Effector memory CD4-positive, alpha-beta T cell (primary cell): Measurements from ENCODE around the gene UBE2D2.
A peak's percentile ranks its signal among the peaks of the same experiment; 100 is the strongest.
"Not testable (repeated sequence)": the region's sequence is repeated elsewhere in the genome, so short reads cannot be mapped to it uniquely, and the experiment has no call there.

ENCODE experiments used
- DNase-seq, 3 donors: peaks; one replicate each; pipeline ENCODE4 v3.0.0-alpha.2; 2020
- H3K27ac ChIP-seq: 2 replicates; pipeline ENCODE4 v1.7.0; 2013; ENCODE audit warnings: mild to moderate bottlenecking, low read length, moderate library complexity; ENCODE audit not compliant: insufficient read depth, poor library complexity, severe bottlenecking
- H3K27me3 ChIP-seq: replicated peaks from 2 replicates; pipeline ENCODE4 v1.7.0; 2013; ENCODE audit warnings: mild to moderate bottlenecking, low read length; ENCODE audit not compliant: insufficient read depth, control insufficient read depth, poor library complexity, severe bottlenecking
- H3K36me3 ChIP-seq: 2 replicates; pipeline ENCODE4 v1.7.0; 2013; ENCODE audit warnings: mild to moderate bottlenecking, low read length, moderate library complexity; ENCODE audit not compliant: control insufficient read depth, insufficient read depth
- H3K4me1 ChIP-seq: 2 replicates; pipeline ENCODE4 v1.7.0; 2013; ENCODE audit warnings: low read length, mild to moderate bottlenecking; ENCODE audit not compliant: control insufficient read depth, insufficient read depth, poor library complexity, severe bottlenecking
- H3K4me3 ChIP-seq: 2 replicates; pipeline ENCODE4 v1.7.0; 2013; ENCODE audit warnings: low read length, low read depth, mild to moderate bottlenecking; ENCODE audit not compliant: insufficient read depth, poor library complexity, severe bottlenecking
- H3K9me3 ChIP-seq: 2 replicates; pipeline ENCODE4 v1.7.0; 2013; ENCODE audit warnings: mild to moderate bottlenecking, low read length, moderate library complexity; ENCODE audit not compliant: control insufficient read depth

Gene UBE2D2

DNA sequence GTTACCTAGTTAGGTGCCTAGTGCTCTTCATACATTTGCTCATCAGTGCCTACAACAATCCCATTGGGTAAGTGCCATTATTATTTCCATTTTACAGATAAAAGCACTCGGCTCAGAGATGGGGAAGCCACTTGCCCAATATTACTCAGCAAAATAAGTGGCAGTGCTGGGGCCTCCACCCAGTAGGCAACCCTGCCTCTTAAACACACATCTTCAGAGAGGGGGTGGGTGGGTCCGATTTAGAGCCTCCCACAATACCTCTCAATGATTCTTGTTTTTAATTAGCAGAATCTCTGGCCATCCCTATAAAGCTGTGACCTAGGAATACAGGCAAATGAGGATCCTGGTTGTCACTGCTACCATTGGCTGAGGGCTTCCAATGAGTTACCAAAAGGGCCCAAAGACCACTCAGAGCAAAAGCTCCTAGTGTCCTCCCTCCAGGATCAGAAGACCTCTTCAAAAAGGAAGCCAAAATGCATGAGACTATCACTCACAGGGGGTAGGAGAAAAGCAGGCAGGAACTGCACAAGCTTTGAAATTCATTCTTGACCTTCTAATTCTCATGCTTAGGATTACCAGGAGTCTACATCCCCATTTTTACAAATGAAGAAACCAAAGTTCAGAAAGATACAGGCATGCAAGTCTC, 36.1 kb upstream of the UBE2D2 start:
- no peaks in the 10 kb centered on the region for H3K36me3 ChIP-seq
- no peak for DNase-seq
- no peaks in the 10 kb centered on the region for H3K9me3 ChIP-seq
- no peak overlapping the region for H3K4me3 ChIP-seq
- no peak overlapping the region for H3K27ac ChIP-seq
- H3K4me1 ChIP-seq, result no peaks in the 10 kb centered on the region
- no peaks in the 10 kb centered on the region for H3K27me3 ChIP-seq

DNA sequence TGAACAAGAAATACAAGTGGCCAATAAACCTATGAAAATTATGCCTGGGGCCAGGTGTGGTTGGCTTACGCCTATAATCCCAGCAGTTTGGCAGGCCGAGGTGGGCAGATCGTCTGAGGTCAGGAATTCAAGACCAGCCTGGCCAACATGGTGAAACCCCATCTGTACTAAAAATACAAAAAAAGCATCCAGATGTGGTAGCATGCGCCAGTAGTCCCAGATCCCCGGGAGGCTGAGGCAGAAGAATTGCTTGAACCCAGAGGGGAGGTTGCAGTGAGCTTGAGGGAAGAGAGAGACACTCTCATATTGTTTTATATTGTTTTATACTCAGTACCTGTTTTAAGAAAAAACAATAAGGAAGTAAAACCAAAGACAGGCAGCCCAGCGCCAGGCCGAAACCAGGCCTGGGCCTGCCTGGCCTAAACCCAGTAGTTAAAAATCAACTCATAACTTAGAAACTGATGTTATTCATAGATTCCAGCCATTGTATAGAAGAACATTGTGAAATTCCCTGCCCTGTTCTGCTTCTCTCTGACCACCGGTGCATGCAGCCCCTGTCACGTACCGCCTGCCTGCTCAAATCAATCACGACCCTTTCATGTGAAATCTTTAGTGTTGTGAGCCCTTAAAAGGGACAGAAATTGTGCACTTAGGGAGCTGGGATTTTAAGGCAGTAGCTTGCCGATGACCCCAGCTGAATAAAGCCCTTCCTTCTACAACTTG, 35.4 kb upstream of the UBE2D2 start:
- H3K27me3 ChIP-seq, H3K36me3 ChIP-seq, H3K4me3 ChIP-seq, H3K4me1 ChIP-seq, DNase-seq, H3K9me3 ChIP-seq, H3K27ac ChIP-seq: not testable (repeated sequence)

DNA sequence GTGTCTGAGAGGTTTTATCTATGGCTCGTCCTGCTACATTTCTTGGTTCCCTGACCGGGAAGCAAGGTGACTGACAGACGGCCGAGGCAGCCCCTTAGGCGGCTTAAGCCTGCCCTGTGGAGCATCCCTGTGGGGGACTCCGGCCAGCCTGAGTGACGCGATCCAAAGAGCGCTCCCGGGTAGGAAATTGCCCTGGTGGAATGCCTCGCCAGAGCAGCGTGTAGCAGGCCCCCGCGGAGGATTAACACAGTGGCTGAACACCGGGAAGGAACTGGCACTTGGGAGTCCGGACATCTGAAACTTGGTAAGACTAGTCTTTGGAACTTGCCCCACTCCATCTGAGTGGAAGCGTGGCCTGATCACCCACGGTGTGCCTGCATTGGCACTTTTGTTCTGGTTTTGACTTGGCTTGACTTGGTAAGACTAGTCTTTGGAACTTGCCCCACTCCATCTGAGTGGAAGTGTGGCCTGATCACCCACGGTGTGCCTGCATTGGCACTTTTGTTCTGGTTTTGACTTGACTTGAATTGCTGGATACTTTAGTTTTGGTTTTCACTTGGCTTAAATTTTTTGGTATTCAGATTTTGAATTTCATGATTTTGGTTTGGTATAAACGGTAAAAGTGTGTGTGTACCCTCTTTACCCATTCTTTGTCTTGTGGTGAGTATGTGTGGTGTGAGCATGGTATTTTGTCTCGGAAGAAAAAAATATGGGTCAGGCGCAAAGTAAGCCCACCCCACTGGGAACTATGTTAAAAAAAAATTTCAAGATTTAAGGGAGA, 34.6 kb upstream of the UBE2D2 start:
- H3K27me3 ChIP-seq, H3K4me3 ChIP-seq, H3K4me1 ChIP-seq, H3K36me3 ChIP-seq, H3K27ac ChIP-seq, H3K9me3 ChIP-seq, DNase-seq: not testable (repeated sequence)

GRCh38 chr5:139527090-139527470, 34.1 kb upstream of the UBE2D2 start:
- not testable (repeated sequence) for H3K27me3 ChIP-seq, H3K36me3 ChIP-seq, DNase-seq, H3K9me3 ChIP-seq, H3K4me1 ChIP-seq, H3K27ac ChIP-seq, H3K4me3 ChIP-seq

- not testable (repeated sequence) for H3K36me3 ChIP-seq, H3K27me3 ChIP-seq, H3K4me1 ChIP-seq, H3K4me3 ChIP-seq, H3K27ac ChIP-seq, DNase-seq, H3K9me3 ChIP-seq
Observed at GRCh38 chr5:139527896-139528467, 33.2 kb upstream of the UBE2D2 start.

- not testable (repeated sequence) for H3K9me3 ChIP-seq, DNase-seq, H3K4me3 ChIP-seq, H3K27me3 ChIP-seq, H3K27ac ChIP-seq, H3K36me3 ChIP-seq, H3K4me1 ChIP-seq
Observed at GRCh38 chr5:139528695-139529094, 32.4 kb upstream of the UBE2D2 start.

DNA sequence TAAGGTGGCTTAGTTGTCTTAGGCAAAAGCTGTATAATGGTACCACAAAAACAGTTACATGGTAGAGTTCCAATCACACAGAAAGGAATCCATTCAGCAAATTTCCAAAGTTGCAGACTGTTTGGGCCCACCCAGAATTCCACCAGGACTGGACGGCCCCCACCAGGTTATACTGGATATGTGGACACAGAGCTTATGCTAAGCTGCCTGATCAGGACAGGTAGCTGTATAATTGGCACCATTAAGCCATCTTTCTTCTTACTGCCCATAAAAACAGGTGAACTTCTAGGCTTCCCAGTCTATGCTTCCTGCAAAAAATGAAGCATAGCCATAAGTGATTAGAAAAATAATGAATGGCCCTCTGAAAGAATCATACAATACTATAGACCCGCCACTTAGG, 31.1 kb upstream of the UBE2D2 start:
- H3K27me3 ChIP-seq, H3K4me1 ChIP-seq, H3K27ac ChIP-seq, H3K4me3 ChIP-seq, DNase-seq, H3K36me3 ChIP-seq, H3K9me3 ChIP-seq: not testable (repeated sequence)

- no peak for DNase-seq
- Histone ChIP-seq H3K27ac (no peak overlapping the region), H3K4me1 (no peaks in the 10 kb centered on the region), H3K36me3 (no peaks in the 10 kb centered on the region), H3K9me3 (no peaks in the 10 kb centered on the region), H3K4me3 (no peak overlapping the region), H3K27me3 (no peaks in the 10 kb centered on the region)
Observed at GRCh38 chr5:139531772-139532169, 29.4 kb upstream of the UBE2D2 start.

- Histone ChIP-seq H3K4me1 (peaks cover 8% of the 10 kb centered on the region), H3K27me3 (no peaks in the 10 kb centered on the region), H3K9me3 (no peaks in the 10 kb centered on the region), H3K4me3 (peak overlapping the region; percentile 6), H3K27ac (no peak overlapping the region), H3K36me3 (no peaks in the 10 kb centered on the region)
- peak in 2 of 3 donors; percentile 11 to 16 for DNase-seq
Observed at GRCh38 chr5:139543423-139543991, 17.6 kb upstream of the UBE2D2 start.
